ENCODE measurements around the gene SMOC1. TPM values are rescaled to one million over a fixed set of nuclear protein-coding genes. Genes with fewer than 3 reads are reported as not detected.

Gene SMOC1
- total and polyA plus RNA-seq, 9 of the 15 experiments (the other 6 are each of a cell fraction or from before 2014, with no cell fraction given): 0.04 TPM; not detected in 8

GRCh38 chr14:70014406-70015095 is 135.3 kb downstream of the SMOC1 start (continued):
- no peak for TF ChIP-seq NCOA2 (IDR thresholded peaks at IDR 0.05; ENCODE audit: partially characterized antibody in 2 of 2)
- TF ChIP-seq PHF21A (IDR thresholded peaks at IDR 0.05; ENCODE audit: borderline replicate concordance, low read depth): no peak
- TF ChIP-seq, protein P1, sequence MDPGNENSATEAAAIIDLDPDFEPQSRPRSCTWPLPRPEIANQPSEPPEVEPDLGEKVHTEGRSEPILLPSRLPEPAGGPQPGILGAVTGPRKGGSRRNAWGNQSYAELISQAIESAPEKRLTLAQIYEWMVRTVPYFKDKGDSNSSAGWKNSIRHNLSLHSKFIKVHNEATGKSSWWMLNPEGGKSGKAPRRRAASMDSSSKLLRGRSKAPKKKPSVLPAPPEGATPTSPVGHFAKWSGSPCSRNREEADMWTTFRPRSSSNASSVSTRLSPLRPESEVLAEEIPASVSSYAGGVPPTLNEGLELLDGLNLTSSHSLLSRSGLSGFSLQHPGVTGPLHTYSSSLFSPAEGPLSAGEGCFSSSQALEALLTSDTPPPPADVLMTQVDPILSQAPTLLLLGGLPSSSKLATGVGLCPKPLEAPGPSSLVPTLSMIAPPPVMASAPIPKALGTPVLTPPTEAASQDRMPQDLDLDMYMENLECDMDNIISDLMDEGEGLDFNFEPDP (CRISPR knock-in tag; IDR thresholded peaks at IDR 0.05): no peak

- no peak for FAIRE-seq
- ATAC-seq: no peak
Measured at GRCh38 chr14:70018230-70018629, 139.0 kb downstream of the SMOC1 start.

More at GRCh38 chr14:70018230-70018629, 139.0 kb downstream of the SMOC1 start:
- ChIA-PET CTCF (ENCODE audit: low intra/inter-chr PET ratio) (no interaction called here), POLR2A (no interaction called here)
- in situ Hi-C loops (cut with MboI): no loop called here
- Histone ChIP-seq H3K27ac (ENCODE audit: extremely low read depth, low read depth, low read length) (no peak overlapping the region), H3K4me3 (no peak overlapping the region), H3K36me3 (ENCODE audit: control insufficient read depth, insufficient read depth, low read length) (no peaks in the 10 kb centered on the region), H3K27me3 (ENCODE audit: control insufficient read depth in 2 of 2, insufficient read depth in 2 of 2, low read length in 2 of 2) (peaks cover 0 to 11% of the 10 kb centered on the region in 2 experiments; a peak in 2 of 5 replicates), H2AFZ (ENCODE audit: low read depth, low read length) (no peak overlapping the region), H3K4me2 (ENCODE audit: insufficient read depth, low read length) (no peak overlapping the region), H3K9me1 (ENCODE audit: control insufficient read depth, insufficient read depth, low read length) (no peaks in the 10 kb centered on the region), H3K9ac (ENCODE audit: insufficient read depth in 1 of 2, low read depth in 2 of 2, low read length in 2 of 2) (no peak overlapping the region), H4K20me1 (replicated peaks; ENCODE audit: control insufficient read depth, insufficient read depth, low read length) (no peaks in the 10 kb centered on the region), H3K4me1 (replicated peaks in 1 of 2; ENCODE audit: control insufficient read depth in 2 of 2, insufficient read depth in 2 of 2, low read length in 2 of 2) (no peaks in the 10 kb centered on the region), H3K9me3 (replicated peaks; ENCODE audit: control insufficient read depth, insufficient read depth, low read depth, low read length) (no peaks in the 10 kb centered on the region), H3K79me2 (ENCODE audit: control insufficient read depth, insufficient read depth, low read length) (no peaks in the 10 kb centered on the region)
- WGBS (ENCODE audit: insufficient coverage, low coverage, missing lambda C conversion rate): 0% methylated on average over 1 of the region's 2 CpGs
- DNase-seq (ENCODE audit: extremely low read depth in 1 of 4, low spot score in 3 of 4): no peak
- TF ChIP-seq ZBTB1 (CRISPR knock-in tag; IDR thresholded peaks at IDR 0.05; ENCODE audit: borderline replicate concordance, low read depth) (no peak), ZBED1 (IDR thresholded peaks at IDR 0.05) (no peak), FOXA3 (CRISPR knock-in tag; conservative IDR thresholded peaks at IDR 0.05 in 1 of 2, IDR thresholded peaks at IDR 0.05 in 1 of 2) (no peak)
- TF ChIP-seq, protein P2, sequence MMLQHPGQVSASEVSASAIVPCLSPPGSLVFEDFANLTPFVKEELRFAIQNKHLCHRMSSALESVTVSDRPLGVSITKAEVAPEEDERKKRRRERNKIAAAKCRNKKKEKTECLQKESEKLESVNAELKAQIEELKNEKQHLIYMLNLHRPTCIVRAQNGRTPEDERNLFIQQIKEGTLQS (IDR thresholded peaks at IDR 0.05): no peak
- TF ChIP-seq, protein P2 (CRISPR knock-in tag; conservative IDR thresholded peaks at IDR 0.05): no peak
- BruUV-seq (replicated peaks): no TSS peak
- intact Hi-C loops (cut with micrococcal nuclease): no loop called here
